Measurements from ENCODE around the gene ZC3H10. TPM values are rescaled to one million over a fixed set of nuclear protein-coding genes. Genes with fewer than 3 reads are reported as not detected.
A peak's percentile ranks its signal among the peaks of the same experiment; 100 is the strongest.

Gene ZC3H10
- total RNA-seq, 1 donor from 2014 or later = 1.8 TPM

DNA sequence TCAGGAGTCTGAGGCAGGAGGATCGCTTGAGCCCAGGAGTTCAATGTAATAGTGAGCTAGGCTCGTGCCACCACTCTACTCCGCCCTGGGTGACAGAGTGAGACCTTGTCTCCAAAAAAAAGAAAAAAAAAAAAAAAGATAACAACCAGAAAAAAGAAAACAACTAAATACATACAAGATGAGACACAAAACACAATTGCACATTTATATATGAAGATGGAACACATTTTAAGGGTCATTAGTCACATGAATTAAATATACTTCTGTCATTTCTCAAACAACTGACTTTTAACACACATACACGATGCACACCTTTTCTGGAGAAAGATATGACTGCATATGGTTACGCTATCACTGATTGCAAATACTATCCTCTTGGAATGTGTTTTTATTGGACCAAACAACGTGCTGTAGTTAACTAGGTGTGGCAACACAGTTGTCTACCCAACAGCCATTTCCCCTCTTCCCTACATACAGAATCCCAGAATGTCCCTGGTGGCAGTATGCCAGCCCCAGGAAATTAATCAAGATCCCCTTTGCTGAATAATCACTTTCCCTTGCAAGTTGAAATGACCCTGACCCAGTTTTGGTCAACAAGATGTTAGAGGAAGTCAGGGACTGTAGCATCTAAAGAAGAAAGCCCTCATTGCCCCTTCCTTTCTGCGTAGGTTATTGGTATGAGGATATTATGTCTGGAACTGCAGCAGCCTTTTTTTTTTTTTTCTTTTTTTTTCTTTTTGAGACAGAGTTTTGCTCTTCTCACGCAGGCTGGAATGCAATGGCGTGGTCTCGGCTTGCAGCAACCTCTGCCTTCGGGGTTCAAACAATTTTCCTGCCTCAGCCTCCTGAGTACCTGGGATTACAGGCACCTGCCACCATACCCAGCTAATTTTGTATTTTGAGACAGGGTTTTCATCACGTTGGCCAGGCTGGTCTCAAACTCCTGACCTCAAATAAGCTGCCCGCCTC, 28.7 kb downstream of the ZC3H10 start:
- TF ChIP-seq CTCF (conservative IDR thresholded peaks at IDR 0.05; ENCODE audit: low read depth, low read length) = no peak
- no peak overlapping the region for H3K4me3 ChIP-seq (ENCODE audit: low read depth, low read length)
- no peak for DNase-seq (ENCODE audit: low read depth)

- DNase-seq (ENCODE audit: low read depth) = no peak
- no peak overlapping the region for H3K4me3 ChIP-seq (ENCODE audit: low read depth, low read length)
- no peak for TF ChIP-seq CTCF (conservative IDR thresholded peaks at IDR 0.05; ENCODE audit: low read depth, low read length)
Measured at GRCh38 chr12:56150563-56150962, 32.5 kb downstream of the ZC3H10 start.

GRCh38 chr12:56151672-56152131, 33.6 kb downstream of the ZC3H10 start:
- peak; percentile 59 for TF ChIP-seq CTCF (conservative IDR thresholded peaks at IDR 0.05; ENCODE audit: low read depth, low read length)
- H3K4me3 ChIP-seq (ENCODE audit: low read depth, low read length) = peak overlapping the region; percentile 86
- DNase-seq (ENCODE audit: low read depth) = no peak

DNA sequence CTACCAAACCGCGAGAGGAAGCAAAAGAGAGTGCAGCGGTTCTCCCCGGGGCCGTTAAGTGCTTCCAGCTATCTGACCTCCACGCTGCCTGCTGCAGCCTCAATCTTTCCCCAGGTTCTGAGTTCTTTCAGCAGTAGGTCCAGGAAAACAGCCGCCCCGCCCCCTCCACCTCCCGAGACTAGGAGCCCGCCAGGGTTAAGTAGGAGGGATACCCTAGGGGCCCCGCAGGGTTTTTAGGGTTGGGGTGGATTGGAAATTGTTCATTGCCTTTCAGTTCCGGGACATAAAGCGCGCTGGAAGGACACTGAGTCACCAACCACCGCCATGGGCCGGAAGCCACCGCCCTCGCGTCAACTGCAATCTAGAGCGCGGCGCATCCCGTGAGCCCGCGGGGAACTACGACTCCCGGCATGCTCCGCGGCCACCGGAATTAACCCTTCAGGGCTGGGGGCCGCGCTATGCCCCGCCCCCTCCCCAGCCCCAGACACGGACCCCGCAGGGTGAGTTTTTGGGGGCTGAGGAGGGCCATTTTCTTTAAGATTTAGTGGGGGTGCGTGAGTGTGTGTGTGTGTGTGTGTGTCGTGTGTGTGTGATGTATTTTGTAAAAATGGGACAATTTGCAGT, 34.2 kb downstream of the ZC3H10 start, which contains the start of gene MYL6B:
Gene MYL6B (plus strand): TSS at position 456 of the 624 bp plus-strand sequence. CDS start 1,332 bp downstream, outside the sequence.
- peak within 1 kb of the TSS; percentile 86 for H3K4me3 ChIP-seq (ENCODE audit: low read depth, low read length)
- DNase-seq (ENCODE audit: low read depth) = no peak
- TF ChIP-seq CTCF (conservative IDR thresholded peaks at IDR 0.05; ENCODE audit: low read depth, low read length) = no peak

DNA sequence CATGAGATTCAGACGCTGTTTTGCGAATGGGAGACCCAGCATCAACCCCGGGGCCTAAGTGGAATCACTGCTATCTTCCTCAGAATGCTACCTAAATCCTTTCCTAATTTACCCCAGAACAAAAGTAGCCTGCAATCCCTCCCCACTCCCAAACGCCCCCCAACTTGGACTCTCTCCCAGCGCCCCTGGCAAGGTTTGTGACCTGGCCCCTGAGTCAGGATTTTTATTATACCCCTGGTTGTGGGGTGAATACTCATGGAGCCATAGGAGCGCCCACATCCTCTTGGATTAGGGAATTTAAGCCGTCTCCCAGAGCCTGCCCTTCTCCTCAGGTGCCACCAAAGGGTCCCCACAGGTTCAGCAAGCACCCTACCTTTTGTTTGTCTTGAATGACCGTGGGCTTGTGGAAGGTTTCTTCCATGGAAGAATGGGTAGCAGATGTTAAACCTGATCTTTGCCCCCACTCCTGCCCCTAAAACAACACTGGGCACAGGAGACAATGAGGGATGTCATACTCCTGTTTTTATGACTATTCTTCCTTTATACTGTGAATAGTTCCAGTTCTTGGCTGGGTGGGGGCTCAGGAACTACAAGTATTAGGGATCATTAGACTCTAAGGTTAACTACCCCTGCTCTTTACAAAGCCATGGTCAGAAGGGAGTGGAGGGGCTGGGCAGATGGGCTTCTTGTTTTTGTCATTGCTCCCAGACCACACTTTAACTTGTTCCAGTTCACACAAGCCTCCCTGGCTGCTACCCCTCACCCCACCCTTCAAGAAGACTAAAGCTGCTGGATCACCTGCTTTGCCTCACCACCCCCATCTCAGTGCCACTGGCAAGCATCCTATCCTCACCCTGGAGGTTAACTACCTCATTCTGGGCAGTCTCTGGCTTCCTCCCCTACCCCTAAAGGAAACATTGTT, 35.0 kb downstream of the ZC3H10 start:
- DNase-seq (ENCODE audit: low read depth) = no peak
- no peak for TF ChIP-seq CTCF (conservative IDR thresholded peaks at IDR 0.05; ENCODE audit: low read depth, low read length)

DNA sequence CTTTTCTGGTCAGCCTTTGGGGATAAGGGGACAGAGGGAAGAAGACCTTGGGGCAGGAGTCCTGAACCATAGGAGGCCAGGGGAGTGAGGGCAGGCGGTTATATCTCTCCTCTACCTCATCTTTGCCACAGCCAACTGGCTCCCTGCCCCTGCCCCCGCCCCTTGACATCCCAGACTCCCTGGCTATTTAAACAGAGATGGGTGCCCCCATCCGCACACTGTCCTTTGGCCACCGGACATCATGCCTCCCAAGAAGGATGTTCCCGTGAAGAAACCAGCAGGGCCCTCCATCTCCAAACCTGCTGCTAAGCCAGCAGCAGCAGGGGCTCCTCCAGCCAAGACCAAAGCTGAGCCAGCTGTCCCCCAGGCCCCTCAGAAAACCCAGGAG, 35.6 kb downstream of the ZC3H10 start:
- TF ChIP-seq CTCF (conservative IDR thresholded peaks at IDR 0.05; ENCODE audit: low read depth, low read length) = no peak
- no peak for DNase-seq (ENCODE audit: low read depth)
- H3K4me3 ChIP-seq (ENCODE audit: low read depth, low read length) = no peak overlapping the region

More for the DNA sequence above, 35.0 kb downstream of the ZC3H10 start:
- peak overlapping the region; percentile 86 for H3K4me3 ChIP-seq (ENCODE audit: low read depth, low read length)

Data from epithelial cell of proximal tubule (primary cell).